ENCODE data around the gene TCAF1.
"Not testable (repeated sequence)": the region's sequence is repeated elsewhere in the genome, so short reads cannot be mapped to it uniquely, and the experiment has no call there.

GRCh38 chr7:143817873-143818272, 84.1 kb downstream of the TCAF1 start:
- TF ChIP-seq POLR2A (IDR thresholded peaks at IDR 0.05; ENCODE audit: low read depth); POLR2AphosphoS5 (IDR thresholded peaks at IDR 0.05); EP300 (IDR thresholded peaks at IDR 0.05): not testable (repeated sequence)
- TF ChIP-seq, protein P1, sequence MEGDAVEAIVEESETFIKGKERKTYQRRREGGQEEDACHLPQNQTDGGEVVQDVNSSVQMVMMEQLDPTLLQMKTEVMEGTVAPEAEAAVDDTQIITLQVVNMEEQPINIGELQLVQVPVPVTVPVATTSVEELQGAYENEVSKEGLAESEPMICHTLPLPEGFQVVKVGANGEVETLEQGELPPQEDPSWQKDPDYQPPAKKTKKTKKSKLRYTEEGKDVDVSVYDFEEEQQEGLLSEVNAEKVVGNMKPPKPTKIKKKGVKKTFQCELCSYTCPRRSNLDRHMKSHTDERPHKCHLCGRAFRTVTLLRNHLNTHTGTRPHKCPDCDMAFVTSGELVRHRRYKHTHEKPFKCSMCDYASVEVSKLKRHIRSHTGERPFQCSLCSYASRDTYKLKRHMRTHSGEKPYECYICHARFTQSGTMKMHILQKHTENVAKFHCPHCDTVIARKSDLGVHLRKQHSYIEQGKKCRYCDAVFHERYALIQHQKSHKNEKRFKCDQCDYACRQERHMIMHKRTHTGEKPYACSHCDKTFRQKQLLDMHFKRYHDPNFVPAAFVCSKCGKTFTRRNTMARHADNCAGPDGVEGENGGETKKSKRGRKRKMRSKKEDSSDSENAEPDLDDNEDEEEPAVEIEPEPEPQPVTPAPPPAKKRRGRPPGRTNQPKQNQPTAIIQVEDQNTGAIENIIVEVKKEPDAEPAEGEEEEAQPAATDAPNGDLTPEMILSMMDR (IDR thresholded peaks at IDR 0.05), result not testable (repeated sequence)

All from esophagus muscularis mucosa (tissue), 4 donors.